K562 treated with DMSO at 1 percent for 24 hours (cell line): ENCODE results near the gene PCDHGB4. TPM values are rescaled to one million over a fixed set of nuclear protein-coding genes. Genes with fewer than 3 reads are reported as not detected.

Source experiments
- total RNA-seq: library from RNA; unstranded; fragments of 300-600 nt; gene quantifications from 2 replicates; pipeline ENCODE4 v1.2.3, GENCODE V29; 2022; ENCODE audit warnings: low read depth; ENCODE audit not compliant: insufficient read depth

Gene PCDHGB4
- total RNA-seq, 1 experiment from 2014 or later: 0.12 TPM

DNA sequence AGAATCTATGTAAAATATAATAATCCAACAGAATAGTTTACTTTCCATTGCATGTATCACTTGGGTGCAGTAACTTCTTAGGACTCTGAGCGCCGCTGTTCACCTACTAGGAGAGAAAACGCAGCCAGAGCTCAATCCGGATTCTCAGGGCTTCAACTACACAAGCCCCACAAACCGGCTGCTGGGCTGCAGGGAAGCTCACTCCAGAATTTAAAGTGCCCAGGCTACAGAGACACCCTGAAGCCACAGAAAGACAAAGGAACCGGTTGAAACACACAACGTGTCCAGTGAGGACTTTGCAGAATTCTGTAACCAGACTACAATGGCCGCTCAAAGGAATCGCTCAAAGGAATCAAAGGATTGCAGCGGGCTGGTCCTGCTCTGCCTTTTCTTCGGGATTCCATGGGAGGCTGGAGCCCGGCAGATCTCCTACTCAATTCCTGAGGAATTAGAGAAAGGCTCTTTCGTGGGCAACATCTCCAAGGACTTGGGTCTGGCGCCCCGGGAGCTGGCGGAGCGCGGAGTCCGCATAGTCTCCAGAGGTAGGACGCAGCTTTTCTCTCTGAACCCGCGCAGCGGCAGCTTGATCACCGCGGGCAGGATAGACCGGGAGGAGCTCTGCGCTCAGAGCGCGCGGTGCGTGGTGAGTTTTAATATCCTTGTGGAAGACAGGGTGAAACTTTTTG, 25.5 kb downstream of the PCDHGB4 start, which contains the start of gene PCDHGA10:
TSS of gene PCDHGA10 (plus strand) at position 134 of the 686 bp plus-strand sequence. CDS start at position 323, 189 bp downstream.

DNA sequence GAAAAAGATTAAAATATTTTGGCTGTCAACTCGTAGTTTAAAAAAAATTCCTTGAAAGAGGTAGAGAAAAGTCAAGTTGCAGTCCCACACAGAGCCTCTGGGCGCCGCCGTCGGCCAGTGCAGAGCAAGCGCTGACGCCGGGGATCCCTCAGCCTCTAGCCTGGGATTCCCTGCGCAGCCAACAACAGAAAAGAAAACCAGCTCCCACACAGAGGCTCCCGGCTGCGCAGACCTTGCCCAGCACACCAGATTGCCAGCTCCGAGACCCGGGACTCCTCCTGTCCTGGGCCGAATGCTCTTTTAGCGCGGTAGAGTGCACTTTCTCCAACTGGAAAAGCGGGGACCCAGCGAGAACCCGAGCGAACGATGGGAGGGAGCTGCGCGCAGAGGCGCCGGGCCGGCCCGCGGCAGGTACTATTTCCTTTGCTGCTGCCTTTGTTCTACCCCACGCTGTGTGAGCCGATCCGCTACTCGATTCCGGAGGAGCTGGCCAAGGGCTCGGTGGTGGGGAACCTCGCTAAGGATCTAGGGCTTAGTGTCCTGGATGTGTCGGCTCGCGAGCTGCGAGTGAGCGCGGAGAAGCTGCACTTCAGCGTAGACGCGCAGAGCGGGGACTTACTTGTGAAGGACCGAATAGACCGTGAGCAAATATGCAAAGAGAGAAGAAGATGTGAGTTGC, 30.1 kb downstream of the PCDHGB4 start, which contains the start of gene PCDHGB7:
TSS of gene PCDHGB7 (plus strand) at position 184 of the 679 bp plus-strand sequence. CDS start at position 367, 183 bp downstream.

DNA sequence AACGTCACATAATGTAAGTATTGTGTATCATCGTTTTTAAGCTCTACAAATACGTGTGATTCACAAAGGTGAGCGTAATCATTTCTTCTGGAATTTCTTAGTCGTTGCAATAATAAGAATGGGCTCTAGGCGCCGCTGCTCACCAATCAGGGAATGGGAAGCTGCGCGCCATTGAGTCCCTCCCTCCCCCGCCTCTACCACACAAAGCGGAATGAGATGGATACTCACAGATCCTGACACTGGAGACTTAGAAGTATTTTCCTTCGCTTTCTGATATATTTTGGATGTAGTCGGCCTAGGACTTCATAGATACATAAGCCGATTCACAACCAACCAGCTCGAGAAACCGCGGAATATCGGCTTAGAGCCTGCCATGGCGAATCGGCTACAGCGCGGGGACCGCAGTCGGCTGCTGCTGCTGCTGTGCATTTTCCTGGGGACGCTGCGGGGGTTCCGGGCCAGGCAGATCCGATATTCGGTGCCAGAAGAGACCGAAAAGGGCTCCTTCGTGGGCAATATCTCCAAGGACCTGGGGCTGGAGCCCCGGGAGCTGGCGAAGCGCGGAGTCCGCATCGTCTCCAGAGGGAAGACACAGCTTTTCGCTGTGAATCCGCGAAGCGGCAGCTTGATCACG, 33.5 kb downstream of the PCDHGB4 start, which contains the start of gene PCDHGA11:
TSS of gene PCDHGA11 (plus strand) at position 197 of the 634 bp plus-strand sequence. CDS start at position 374, 177 bp downstream.

DNA sequence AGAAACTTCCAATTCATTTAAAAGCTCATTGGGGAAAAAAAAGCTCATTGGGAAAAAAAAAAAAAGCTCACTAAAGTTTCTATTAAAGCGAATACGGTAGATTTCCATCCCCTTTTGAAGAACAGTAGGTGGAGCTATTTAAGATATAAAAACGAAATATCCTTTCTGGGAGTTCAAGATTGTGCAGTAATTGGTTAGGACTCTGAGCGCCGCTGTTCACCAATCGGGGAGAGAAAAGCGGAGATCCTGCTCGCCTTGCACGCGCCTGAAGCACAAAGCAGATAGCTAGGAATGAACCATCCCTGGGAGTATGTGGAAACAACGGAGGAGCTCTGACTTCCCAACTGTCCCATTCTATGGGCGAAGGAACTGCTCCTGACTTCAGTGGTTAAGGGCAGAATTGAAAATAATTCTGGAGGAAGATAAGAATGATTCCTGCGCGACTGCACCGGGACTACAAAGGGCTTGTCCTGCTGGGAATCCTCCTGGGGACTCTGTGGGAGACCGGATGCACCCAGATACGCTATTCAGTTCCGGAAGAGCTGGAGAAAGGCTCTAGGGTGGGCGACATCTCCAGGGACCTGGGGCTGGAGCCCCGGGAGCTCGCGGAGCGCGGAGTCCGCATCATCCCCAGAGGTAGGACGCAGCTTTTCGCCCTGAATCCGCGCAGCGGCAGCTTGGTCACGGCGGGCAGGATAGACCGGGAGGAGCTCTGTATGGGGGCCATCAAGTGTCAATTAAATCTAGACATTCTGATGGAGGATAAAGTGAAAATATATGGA, 43.0 kb downstream of the PCDHGB4 start, which contains the start of gene PCDHGA12:
TSS of gene PCDHGA12 (plus strand) at position 176 of the 782 bp plus-strand sequence. CDS start at position 429, 253 bp downstream.

Other genes with a start within 250 kb of the PCDHGB4 start
- not detected in 2 replicates for gene PCDHB6, start 237.6 kb upstream of the PCDHGB4 start, total RNA-seq
- gene PCDHB7, start 215.1 kb upstream of the PCDHGB4 start, total RNA-seq: 0.06 TPM in 1 of 2 replicates, not detected in the other
- gene PCDHB8, start 209.9 kb upstream of the PCDHGB4 start, total RNA-seq: 0.09 TPM in 1 of 2 replicates, not detected in the other
- not detected in 2 replicates for gene PCDHB16, start 205.3 kb upstream of the PCDHGB4 start, total RNA-seq
- not detected in 2 replicates for gene PCDHB9, start 200.5 kb upstream of the PCDHGB4 start, total RNA-seq
- gene PCDHB10, start 195.3 kb upstream of the PCDHGB4 start, total RNA-seq: not detected in 2 replicates
- 0.13 TPM in 1 of 2 replicates, not detected in the other for gene PCDHB11, start 188.1 kb upstream of the PCDHGB4 start, total RNA-seq
- not detected in 2 replicates for gene PCDHB12, start 179.0 kb upstream of the PCDHGB4 start, total RNA-seq
- gene PCDHB13, start 173.8 kb upstream of the PCDHGB4 start, total RNA-seq: 0.16 and 0.22 TPM in 2 replicates
- 0.21 TPM in 1 of 2 replicates, not detected in the other for gene PCDHB14, start 164.4 kb upstream of the PCDHGB4 start, total RNA-seq
- 0.35 and 0.52 TPM in 2 replicates for gene PCDHB15, start 142.3 kb upstream of the PCDHGB4 start, total RNA-seq
- gene SLC25A2, start 83.6 kb upstream of the PCDHGB4 start, total RNA-seq: not detected in 2 replicates
- gene TAF7, start 66.9 kb upstream of the PCDHGB4 start, total RNA-seq: 95.8 and 97.2 TPM in 2 replicates
- 0.16 and 0.29 TPM in 2 replicates for gene PCDHGA1, start 57.2 kb upstream of the PCDHGB4 start, total RNA-seq
- gene PCDHGA2, start 48.9 kb upstream of the PCDHGB4 start, total RNA-seq: 0.54 and 0.63 TPM in 2 replicates
- 0.50 and 0.89 TPM in 2 replicates for gene PCDHGA3, start 43.9 kb upstream of the PCDHGB4 start, total RNA-seq
- 0.43 and 0.52 TPM in 2 replicates for gene PCDHGB1, start 37.6 kb upstream of the PCDHGB4 start, total RNA-seq
- 0.52 and 1.2 TPM in 2 replicates for gene PCDHGA4, start 32.7 kb upstream of the PCDHGB4 start, total RNA-seq
- 0.51 and 0.63 TPM in 2 replicates for gene PCDHGB2, start 27.7 kb upstream of the PCDHGB4 start, total RNA-seq
- gene PCDHGA5, start 23.5 kb upstream of the PCDHGB4 start, total RNA-seq: 0.22 and 0.44 TPM in 2 replicates
- gene PCDHGB3, start 17.5 kb upstream of the PCDHGB4 start, total RNA-seq: 0.51 and 0.56 TPM in 2 replicates
- 0.27 and 0.39 TPM in 2 replicates for gene PCDHGA6, start 13.8 kb upstream of the PCDHGB4 start, total RNA-seq
- 0.37 TPM in 2 replicates for gene PCDHGA7, start 5.0 kb upstream of the PCDHGB4 start, total RNA-seq
- 0.43 and 0.49 TPM in 2 replicates for gene PCDHGA8, start 4.9 kb downstream of the PCDHGB4 start, total RNA-seq
- gene PCDHGB5, start 10.2 kb downstream of the PCDHGB4 start, total RNA-seq: 0.42 and 0.75 TPM in 2 replicates
- 0.17 TPM in 1 of 2 replicates, not detected in the other for gene PCDHGA9, start 15.1 kb downstream of the PCDHGB4 start, total RNA-seq
- 0.16 and 0.27 TPM in 2 replicates for gene PCDHGB6, start 20.3 kb downstream of the PCDHGB4 start, total RNA-seq
- 0.07 TPM in 1 of 2 replicates, not detected in the other for gene PCDHGA10, start 25.3 kb downstream of the PCDHGB4 start, total RNA-seq
- gene PCDHGB7, start 30.0 kb downstream of the PCDHGB4 start, total RNA-seq: not detected in 2 replicates
- gene PCDHGA11, start 33.4 kb downstream of the PCDHGB4 start, total RNA-seq: 0.15 TPM in 1 of 2 replicates, not detected in the other
- 0.06 TPM in 1 of 2 replicates, not detected in the other for gene PCDHGA12, start 42.8 kb downstream of the PCDHGB4 start, total RNA-seq
- not detected in 2 replicates for gene PCDHGC3, start 88.3 kb downstream of the PCDHGB4 start, total RNA-seq
- not detected in 2 replicates for gene PCDHGC4, start 97.3 kb downstream of the PCDHGB4 start, total RNA-seq
- not detected in 2 replicates for gene PCDHGC5, start 101.4 kb downstream of the PCDHGB4 start, total RNA-seq
- gene DIAPH1, start 231.3 kb downstream of the PCDHGB4 start, total RNA-seq: 160 and 183 TPM in 2 replicates
- 111 and 114 TPM in 2 replicates for gene HDAC3, start 249.2 kb downstream of the PCDHGB4 start, total RNA-seq
- gene RELL2, start 249.3 kb downstream of the PCDHGB4 start, total RNA-seq: 9.6 and 9.8 TPM in 2 replicates